ENCODE measurements around the gene FOSB. TPM values are rescaled to one million over a fixed set of nuclear protein-coding genes. Genes with fewer than 3 reads are reported as not detected.

FOSB gene
- total and polyA plus RNA-seq, 9 of the 15 experiments (the other 6 are each of a cell fraction or from before 2014, with no cell fraction given): 0.11 to 2.7 (median 0.73) TPM

GRCh38 chr19:45456500-45456815, 11.3 kb upstream of the FOSB start (continued):
- TF ChIP-seq CBFB (CRISPR knock-in tag; IDR thresholded peaks at IDR 0.05) (no peak), ADNP (tag; IDR thresholded peaks at IDR 0.05) (peak; percentile 29; the same call in 1 of the 2 replicates), IRF1 (CRISPR knock-in tag; IDR thresholded peaks at IDR 0.05; ENCODE audit: borderline replicate concordance) (no peak)

GRCh38 chr19:45457776-45458175, 10.0 kb upstream of the FOSB start:
- POLR2A ChIA-PET: interaction anchor here (3.7 kb wide), 1 partner anchor 11 kb away, joined by 36 read pairs; the partner anchor contains the start of gene FOSB
- TF ChIP-seq SMARCA5 (IDR thresholded peaks at IDR 0.05) (peak; percentile 82; the same call in 1 of the 2 replicates), ATF3 (IDR thresholded peaks at IDR 0.05) (no peak), ATF3 (CRISPR knock-in tag; conservative IDR thresholded peaks at IDR 0.05) (no peak), RBM25 (IDR thresholded peaks at IDR 0.05; ENCODE audit: low read depth, low read length, severe bottlenecking) (peak; percentile 80), NEUROD1 (IDR thresholded peaks at IDR 0.05; ENCODE audit: borderline replicate concordance, low read depth, low read length, partially characterized antibody) (no peak), PHF20 (IDR thresholded peaks at IDR 0.05; ENCODE audit: partially characterized antibody) (peak; percentile 21), ZKSCAN8 (CRISPR knock-in tag; IDR thresholded peaks at IDR 0.05) (no peak), TARDBP (IDR thresholded peaks at IDR 0.05) (no peak), ZNF512 (tag; IDR thresholded peaks at IDR 0.05) (no peak), TFAP4 (CRISPR knock-in tag; IDR thresholded peaks at IDR 0.05; ENCODE audit: borderline replicate concordance) (no peak), ADNP (tag; IDR thresholded peaks at IDR 0.05) (0 out of 2 replicates have a peak, but pooled peaks have one; percentile 40), ZHX1 (conservative IDR thresholded peaks at IDR 0.05; ENCODE audit: low read length) (no peak), ZFP36 (IDR thresholded peaks at IDR 0.05; ENCODE audit: low read depth, low read length, partially characterized antibody) (peak; percentile 99), STAT5B (CRISPR knock-in tag; IDR thresholded peaks at IDR 0.05) (no peak)

More at GRCh38 chr19:45457776-45458175, 10.0 kb upstream of the FOSB start:
- in situ Hi-C loops (cut with MboI): no loop called here
- no peak for FAIRE-seq
- no peaks in the 10 kb centered on the region for H4K20me1 ChIP-seq (replicated peaks; ENCODE audit: control insufficient read depth, insufficient read depth, low read length)
- intact Hi-C loops (cut with micrococcal nuclease): no loop called here
- H3K79me2 ChIP-seq (ENCODE audit: control insufficient read depth, insufficient read depth, low read length): no peaks in the 10 kb centered on the region
- H2AFZ ChIP-seq (ENCODE audit: low read depth, low read length): no peak overlapping the region
- BruUV-seq (replicated peaks): no TSS peak
- CTCF ChIA-PET (ENCODE audit: low intra/inter-chr PET ratio): no interaction called here
- DNase-seq (ENCODE audit: extremely low read depth in 1 of 4, low spot score in 3 of 4): no peak
- ATAC-seq: no peak
- no peak overlapping the region for H3K4me3 ChIP-seq
- no peaks in the 10 kb centered on the region for H3K36me3 ChIP-seq (ENCODE audit: control insufficient read depth, insufficient read depth, low read length)
- H3K9me3 ChIP-seq (replicated peaks; ENCODE audit: control insufficient read depth, insufficient read depth, low read depth, low read length): no peaks in the 10 kb centered on the region
- H3K9me1 ChIP-seq (ENCODE audit: control insufficient read depth, insufficient read depth, low read length): no peaks in the 10 kb centered on the region
- no peak overlapping the region for H3K27ac ChIP-seq (ENCODE audit: extremely low read depth, low read depth, low read length)
- H3K9ac ChIP-seq (ENCODE audit: insufficient read depth in 1 of 2, low read depth in 2 of 2, low read length in 2 of 2): no peak overlapping the region
- H3K4me1 ChIP-seq (replicated peaks in 1 of 2; ENCODE audit: control insufficient read depth in 2 of 2, insufficient read depth in 2 of 2, low read length in 2 of 2): peaks cover 13 to 14% of the 10 kb centered on the region in 2 experiments
- no peaks in the 10 kb centered on the region for H3K27me3 ChIP-seq (ENCODE audit: control insufficient read depth in 2 of 2, insufficient read depth in 2 of 2, low read length in 2 of 2)
- no peak overlapping the region for H3K4me2 ChIP-seq (ENCODE audit: insufficient read depth, low read length)
